Liver (tissue), 9 donors: ENCODE measurements around the gene RBBP7. TPM values are rescaled to one million over a fixed set of nuclear protein-coding genes. Genes with fewer than 3 reads are reported as not detected.

Source experiments
- DNase-seq: peaks from one replicate; pipeline ENCODE4 v3.0.0-alpha.2; 2017; ENCODE audit warnings: low spot score
- H3K27ac ChIP-seq, 2 donors: one replicate each; pipeline ENCODE4 v1.7.0; 2013; ENCODE audit warnings: inconsistent platforms in 2 of 2, low read length in 2 of 2, control low read depth in 1 of 2, low read depth in 1 of 2, mild to moderate bottlenecking in 1 of 2
- H3K27me3 ChIP-seq, 4 donors: one replicate each; pipeline versions ENCODE4 v1.6.1 to v1.7.0; 2013; ENCODE audit warnings: low read length in 3 of 4, inconsistent platforms in 1 of 4, mild to moderate bottlenecking in 1 of 4, moderate library complexity in 1 of 4; ENCODE audit not compliant: control insufficient read depth in 4 of 4, insufficient read depth in 4 of 4
- H3K36me3 ChIP-seq, 4 donors: one replicate each; pipeline versions ENCODE4 v1.6.1 to v1.7.0; 2013; ENCODE audit warnings: low read length in 3 of 4, mild to moderate bottlenecking in 3 of 4, low read depth in 1 of 4, moderate library complexity in 1 of 4; ENCODE audit not compliant: control insufficient read depth in 4 of 4, insufficient read depth in 3 of 4
- H3K4me1 ChIP-seq, 4 donors: one replicate each; pipeline versions ENCODE4 v1.6.1 to v1.7.0; 2013; ENCODE audit warnings: low read length in 3 of 4, mild to moderate bottlenecking in 3 of 4, moderate library complexity in 1 of 4; ENCODE audit not compliant: control insufficient read depth in 4 of 4, insufficient read depth in 4 of 4
- H3K4me3 ChIP-seq, 3 donors: one replicate each; pipeline versions ENCODE4 v1.6.1 to v1.7.0; 2013; ENCODE audit warnings: low read length in 3 of 3, control low read depth in 1 of 3, low read depth in 1 of 3, mild to moderate bottlenecking in 1 of 3
- H3K9ac ChIP-seq, 2 donors: one replicate each; pipeline ENCODE4 v1.7.0; 2013; ENCODE audit warnings: low read length in 2 of 2, mild to moderate bottlenecking in 2 of 2, moderate library complexity in 2 of 2, control low read depth in 1 of 2, low read depth in 1 of 2
- H3K9me3 ChIP-seq, 4 donors: one replicate each; pipeline versions ENCODE4 v1.6.1 to v1.7.0; 2013; ENCODE audit warnings: low read length in 3 of 4; ENCODE audit not compliant: control insufficient read depth in 4 of 4
- ATF3 ChIP-seq: IDR thresholded peaks from 2 replicates; pipeline ENCODE4 v1.6.1; 2016; ENCODE audit warnings: antibody characterized with exemption
- CTCF ChIP-seq: fragments of 150-350 bp; IDR thresholded peaks from 2 replicates; pipeline ENCODE4 v1.5.1; 2017; ENCODE audit warnings: improper control_type of control experiment, low read depth, low read length; ENCODE audit not compliant: missing input control
- EGR1 ChIP-seq, 2 donors: IDR thresholded peaks; 2 replicates each; pipeline ENCODE4 v1.6.1; 2016 to 2018; ENCODE audit warnings: antibody characterized with exemption in 2 of 2, low read depth in 2 of 2
- FOXA1 ChIP-seq: IDR thresholded peaks from 2 replicates; pipeline ENCODE4 v1.6.1; 2016; ENCODE audit warnings: antibody characterized with exemption
- FOXA2 ChIP-seq: IDR thresholded peaks from 2 replicates; pipeline ENCODE4 v1.6.1; 2016; ENCODE audit warnings: antibody characterized with exemption
- HNF4A ChIP-seq, 2 donors: conservative IDR thresholded peaks; 2 replicates each; pipeline ENCODE4 v1.6.1; 2016; ENCODE audit warnings: antibody characterized with exemption in 2 of 2, mild to moderate bottlenecking in 2 of 2
- HNF4G ChIP-seq: IDR thresholded peaks from 2 replicates; pipeline ENCODE4 v1.6.1; 2016; ENCODE audit warnings: antibody characterized with exemption
- JUND ChIP-seq, 2 donors: IDR thresholded peaks; 2 replicates each; pipeline ENCODE4 v1.6.1; 2016; ENCODE audit warnings: antibody characterized with exemption in 2 of 2
- MAX ChIP-seq: IDR thresholded peaks from 2 replicates; pipeline ENCODE4 v1.6.1; 2016; ENCODE audit warnings: antibody characterized with exemption
- NR2F2 ChIP-seq: IDR thresholded peaks from 2 replicates; pipeline ENCODE4 v1.6.1; 2016; ENCODE audit warnings: antibody characterized with exemption
- RAD21 ChIP-seq, 2 donors: IDR thresholded peaks; 2 replicates each; pipeline ENCODE4 v1.6.1; 2016; ENCODE audit warnings: antibody characterized with exemption in 2 of 2, mild to moderate bottlenecking in 2 of 2
- REST ChIP-seq: IDR thresholded peaks from 2 replicates; pipeline ENCODE4 v1.6.1; 2016; ENCODE audit warnings: antibody characterized with exemption, mild to moderate bottlenecking
- RXRA ChIP-seq, 2 donors: IDR thresholded peaks; 2 replicates each; pipeline ENCODE4 v1.6.1; 2017 to 2018; ENCODE audit warnings: antibody characterized with exemption in 2 of 2, mild to moderate bottlenecking in 1 of 2
- SP1 ChIP-seq: IDR thresholded peaks from 2 replicates; pipeline ENCODE4 v1.6.1; 2018; ENCODE audit warnings: antibody characterized with exemption, mild to moderate bottlenecking
- TAF1 ChIP-seq: conservative IDR thresholded peaks from 2 replicates; pipeline ENCODE4 v1.6.1; 2016; ENCODE audit warnings: antibody characterized with exemption, mild to moderate bottlenecking
- YY1 ChIP-seq: IDR thresholded peaks from 2 replicates; pipeline ENCODE4 v1.6.1; 2016; ENCODE audit warnings: antibody characterized with exemption, mild to moderate bottlenecking
- WGBS: extraction: QIAGEN DNeasy Blood & Tissue Kit; methylation state at CpG from one replicate; pipeline ENCODE4 v1.1.7; 2013; 5-methylcytosine and 5-hydroxymethylcytosine counted together
- polyA plus RNA-seq, 2 donors: library from polyadenylated mRNA; stranded (reverse) in 1 of 2; unstranded in 1 of 2; fragments of 200-250 nt in 1 of 2; fragments of >200 nt in 1 of 2; fragmentation: Nextera tagmentation in 1 of 2; extraction: Ambion mirVana in 1 of 2; gene quantifications; one replicate each; pipeline versions ENCODE4 v1.2.1 to v1.2.3, GENCODE V29; 2013 to 2015
- total RNA-seq, 2 donors: library from RNA; depleted of rRNA; stranded (reverse); fragments of >200 nt; gene quantifications; one replicate each; pipeline ENCODE4 v1.2.3, GENCODE V29; 2014
- donor health status: healthy.
- donor health status: healthy.
- donor health status: healthy.
- donor health status: healthy.
- donor health status: healthy.

Gene RBBP7
- total and polyA plus RNA-seq, 4 donors, result 32.5 to 77.9 (median 35.5) TPM

GRCh38 chrX:16851421-16851820 is 18.7 kb downstream of the RBBP7 start:
- no peak overlapping the region for H3K9ac ChIP-seq
- H3K4me3 ChIP-seq, result no peak overlapping the region
- no peaks in the 10 kb centered on the region for H3K27me3 ChIP-seq
- 87% methylated on average over 1 of the region's 1 CpG for WGBS
- H3K27ac ChIP-seq, result no peak overlapping the region
- no peak for TF ChIP-seq MAX
- no peak for TF ChIP-seq JUND (IDR thresholded peaks at IDR 0.05)
- no peak for TF ChIP-seq EGR1 (IDR thresholded peaks at IDR 0.05; ENCODE audit: low read depth in 2 of 2)
- TF ChIP-seq ATF3, result no peak
- TF ChIP-seq HNF4A (conservative IDR thresholded peaks at IDR 0.05), result no peak
- no peak for TF ChIP-seq RXRA (IDR thresholded peaks at IDR 0.05)
- H3K9me3 ChIP-seq, result no peaks in the 10 kb centered on the region
- DNase-seq, result no peak
- no peaks in the 10 kb centered on the region for H3K4me1 ChIP-seq
- peaks cover 1 to 20% (median 6%) of the 10 kb centered on the region in 4 donors for H3K36me3 ChIP-seq

- Histone ChIP-seq H3K36me3 (peaks cover under 1 to 36% (median 14%) of the 10 kb centered on the region in 4 donors), H3K9ac (no peak overlapping the region), H3K27me3 (no peaks in the 10 kb centered on the region), H3K27ac (no peak overlapping the region), H3K4me1 (no peaks in the 10 kb centered on the region), H3K9me3 (no peaks in the 10 kb centered on the region), H3K4me3 (no peak overlapping the region)
- DNase-seq, result no peak
- 54% methylated on average over 6 of the region's 6 CpGs for WGBS
- no peak for TF ChIP-seq FOXA2
- TF ChIP-seq HNF4G, result no peak
- no peak for TF ChIP-seq RAD21 (IDR thresholded peaks at IDR 0.05)
- no peak for TF ChIP-seq SP1
- TF ChIP-seq RXRA (IDR thresholded peaks at IDR 0.05), result no peak
- no peak for TF ChIP-seq MAX
- TF ChIP-seq CTCF, result no peak
- TF ChIP-seq HNF4A (conservative IDR thresholded peaks at IDR 0.05), result no peak
- TF ChIP-seq FOXA1, result no peak
- no peak for TF ChIP-seq JUND (IDR thresholded peaks at IDR 0.05)
- no peak for TF ChIP-seq EGR1 (IDR thresholded peaks at IDR 0.05; ENCODE audit: low read depth in 2 of 2)
- no peak for TF ChIP-seq TAF1
Observed at GRCh38 chrX:16848541-16848940, 21.6 kb downstream of the RBBP7 start.

GRCh38 chrX:16845686-16846085 is 24.5 kb downstream of the RBBP7 start:
- H3K4me3 ChIP-seq, result no peak overlapping the region
- H3K27me3 ChIP-seq, result no peaks in the 10 kb centered on the region
- H3K27ac ChIP-seq, result no peak overlapping the region
- H3K4me1 ChIP-seq, result peaks cover 0 to 1% (median 0%) of the 10 kb centered on the region in 4 donors
- H3K9ac ChIP-seq, result no peak overlapping the region
- no peak for DNase-seq
- H3K9me3 ChIP-seq, result no peaks in the 10 kb centered on the region
- H3K36me3 ChIP-seq, result peaks cover 0 to 32% (median 16%) of the 10 kb centered on the region in 4 donors
- WGBS, result 82% methylated on average over 2 of the region's 2 CpGs
- no peak for TF ChIP-seq FOXA2
- no peak for TF ChIP-seq HNF4A (conservative IDR thresholded peaks at IDR 0.05)
- TF ChIP-seq FOXA1, result no peak
- no peak for TF ChIP-seq NR2F2
- TF ChIP-seq REST, result no peak
- TF ChIP-seq MAX, result no peak
- no peak for TF ChIP-seq YY1
- TF ChIP-seq SP1, result no peak
- no peak for TF ChIP-seq RAD21 (IDR thresholded peaks at IDR 0.05)
- no peak for TF ChIP-seq CTCF
- TF ChIP-seq ATF3, result no peak
- TF ChIP-seq JUND (IDR thresholded peaks at IDR 0.05), result no peak
